ENCODE data around the gene CRYAB. TPM values are rescaled to one million over a fixed set of nuclear protein-coding genes. Genes with fewer than 3 reads are reported as not detected.
"Not testable (repeated sequence)": the region's sequence is repeated elsewhere in the genome, so short reads cannot be mapped to it uniquely, and the experiment has no call there.

Gene CRYAB
- total RNA-seq, 4 donors from 2014 or later, result 82.4 to 1,340 (median 304) TPM

GRCh38 chr11:111934306-111934705, 22.7 kb upstream of the CRYAB start:
- TF ChIP-seq, protein P1, sequence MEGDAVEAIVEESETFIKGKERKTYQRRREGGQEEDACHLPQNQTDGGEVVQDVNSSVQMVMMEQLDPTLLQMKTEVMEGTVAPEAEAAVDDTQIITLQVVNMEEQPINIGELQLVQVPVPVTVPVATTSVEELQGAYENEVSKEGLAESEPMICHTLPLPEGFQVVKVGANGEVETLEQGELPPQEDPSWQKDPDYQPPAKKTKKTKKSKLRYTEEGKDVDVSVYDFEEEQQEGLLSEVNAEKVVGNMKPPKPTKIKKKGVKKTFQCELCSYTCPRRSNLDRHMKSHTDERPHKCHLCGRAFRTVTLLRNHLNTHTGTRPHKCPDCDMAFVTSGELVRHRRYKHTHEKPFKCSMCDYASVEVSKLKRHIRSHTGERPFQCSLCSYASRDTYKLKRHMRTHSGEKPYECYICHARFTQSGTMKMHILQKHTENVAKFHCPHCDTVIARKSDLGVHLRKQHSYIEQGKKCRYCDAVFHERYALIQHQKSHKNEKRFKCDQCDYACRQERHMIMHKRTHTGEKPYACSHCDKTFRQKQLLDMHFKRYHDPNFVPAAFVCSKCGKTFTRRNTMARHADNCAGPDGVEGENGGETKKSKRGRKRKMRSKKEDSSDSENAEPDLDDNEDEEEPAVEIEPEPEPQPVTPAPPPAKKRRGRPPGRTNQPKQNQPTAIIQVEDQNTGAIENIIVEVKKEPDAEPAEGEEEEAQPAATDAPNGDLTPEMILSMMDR (IDR thresholded peaks at IDR 0.05), result no peak
- ATAC-seq (ENCODE audit: low FRiP score) (no peak), DNase-seq (ENCODE audit: low spot score) (no peak)

DNA sequence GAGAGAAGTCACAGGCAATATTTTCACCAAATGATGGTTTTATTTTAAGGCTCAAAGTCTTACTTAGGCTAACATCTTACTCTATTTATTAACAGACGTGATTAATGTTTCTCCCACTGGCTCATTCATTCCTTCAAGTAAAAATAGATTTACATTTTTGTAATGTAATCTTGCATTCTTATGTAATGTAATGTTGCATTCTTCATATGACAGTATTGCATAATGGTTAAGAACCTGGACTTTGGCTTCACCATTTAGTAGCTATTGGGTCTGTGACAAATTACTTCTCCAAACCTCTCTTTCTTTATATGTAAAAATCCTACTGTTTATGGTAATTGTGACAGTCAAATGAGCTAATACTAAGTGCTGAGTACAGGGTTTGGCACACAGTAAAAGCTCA, 22.3 kb upstream of the CRYAB start:
- ATAC-seq (ENCODE audit: low FRiP score), result no peak
- DNase-seq (ENCODE audit: low spot score), result no peak
- TF ChIP-seq, protein P1 (IDR thresholded peaks at IDR 0.05), result no peak

GRCh38 chr11:111933176-111933575, 21.6 kb upstream of the CRYAB start:
- ATAC-seq (ENCODE audit: low FRiP score); DNase-seq (ENCODE audit: low spot score): not testable (repeated sequence)

GRCh38 chr11:111932611-111932950, 21.0 kb upstream of the CRYAB start:
- TF ChIP-seq, protein P1 (IDR thresholded peaks at IDR 0.05), result no peak

GRCh38 chr11:111930472-111930871, 18.9 kb upstream of the CRYAB start:
- DNase-seq (ENCODE audit: low spot score), result no peak
- TF ChIP-seq, protein P1 (IDR thresholded peaks at IDR 0.05), result no peak
- ATAC-seq (ENCODE audit: low FRiP score), result no peak

More at GRCh38 chr11:111932611-111932950, 21.0 kb upstream of the CRYAB start:
- ATAC-seq (ENCODE audit: low FRiP score) (no peak), DNase-seq (ENCODE audit: low spot score) (no peak)

- ATAC-seq (ENCODE audit: low FRiP score) (peak; percentile 98), DNase-seq (ENCODE audit: low spot score) (peak; percentile 78)
- TF ChIP-seq, protein P1 (IDR thresholded peaks at IDR 0.05), result no peak
Observed at GRCh38 chr11:111926505-111927391, 15.2 kb upstream of the CRYAB start.

- TF ChIP-seq, protein P1 (IDR thresholded peaks at IDR 0.05), result no peak
- DNase-seq (ENCODE audit: low spot score) (no peak), ATAC-seq (ENCODE audit: low FRiP score) (no peak)
Observed at GRCh38 chr11:111925953-111926352, 14.4 kb upstream of the CRYAB start.
